Heart left ventricle (tissue), 13 donors: Measurements from ENCODE around the gene MYO5B.

ENCODE experiments used
- CTCF ChIP-seq, 12 donors: fragments of 200-600 bp; sonication (generic) in 4 of 12; IDR thresholded peaks; one replicate each; pipeline versions ENCODE4 v1.5.0 to v1.8.0; 2018 to 2022; ENCODE audit warnings: antibody characterized with exemption in 12 of 12, mild to moderate bottlenecking in 5 of 12
- POLR2A ChIP-seq, 2 donors: fragments of 450-650 bp; IDR thresholded peaks; one replicate each; pipeline ENCODE4 v1.6.1; 2017; ENCODE audit warnings: antibody characterized with exemption in 2 of 2, mild to moderate bottlenecking in 2 of 2, moderate library complexity in 2 of 2
- donor health status: ischemic (EF 13 %, LVEDD 7.1; RV severe dilation, severe dysfunction).
- donor health status: DM: no; HTN: yes; CAD: no.
- donor health status: DM: no; HTN: no; CAD: no.
- donor health status: ischemic (EF 25% LVEDD 6.9; RV normal size, moderate dysfunction).
- donor health status: ischemic (EF 25% LVEDD 5.7; RV mildly dilated, moderate dysfunction).
- donor health status: ischemic (EF 35%, LVEDD 5.7; RV mildly dilated, moderate dysfunction).
- donor health status: nonischemic (EF 11% LVEDD 7.7; RV severe dilation, severe dysfunction).
- donor health status: DM: yes; HTN: yes; CAD: no.
- donor health status: PGD.
- donor health status: ischemic (EF 29% LVEDD 5.4; RV normal size, mild dysfunction).
- donor health status: nonischemic (EF 23%, LVEDD 6.1; RV moderate dilation, normal function).

- no peak for TF ChIP-seq CTCF (IDR thresholded peaks at IDR 0.05)
- TF ChIP-seq POLR2A (IDR thresholded peaks at IDR 0.05): no peak
Measured at GRCh38 chr18:49974079-49974478, 220.9 kb downstream of the MYO5B start.
